Measurements from ENCODE around the gene GTPBP3. TPM values are rescaled to one million over a fixed set of nuclear protein-coding genes. Genes with fewer than 3 reads are reported as not detected.
A peak's percentile ranks its signal among the peaks of the same experiment; 100 is the strongest.

Gene GTPBP3
- total and polyA plus RNA-seq, 9 of the 15 experiments (the other 6 are each of a cell fraction or from before 2014, with no cell fraction given): 4.9 to 124 (median 22.6) TPM

- TF ChIP-seq CTCF (IDR thresholded peaks at IDR 0.05 in 2 of 3, conservative IDR thresholded peaks at IDR 0.05 in 1 of 3; ENCODE audit: insufficient read depth in 2 of 3, low read depth in 1 of 3, low read length in 3 of 3): peak; percentile 83 to 97 (median 93)
- 0 out of 2 replicates have a peak, but pooled peaks have one; percentile 46 for TF ChIP-seq GABPA (tag; conservative IDR thresholded peaks at IDR 0.05; ENCODE audit: low read depth)
- TF ChIP-seq ATF6 (CRISPR knock-in tag; IDR thresholded peaks at IDR 0.05): peak; percentile 85
- TF ChIP-seq HEY1 (CRISPR knock-in tag; IDR thresholded peaks at IDR 0.05; ENCODE audit: borderline replicate concordance): no peak
- peak; percentile 71 for TF ChIP-seq HMGN3 (IDR thresholded peaks at IDR 0.05; ENCODE audit: borderline replicate concordance, extremely low read depth, insufficient read length, low read depth, low read length)
- peak; percentile 67 for TF ChIP-seq MBD2 (IDR thresholded peaks at IDR 0.05; ENCODE audit: borderline replicate concordance, low read depth)
Measured at GRCh38 chr19:17305517-17306284, 31.7 kb upstream of the GTPBP3 start, which contains the start of gene MRPL34 (continued).
